WTC11 (cell line): ENCODE results near the gene NAA20. TPM values are rescaled to one million over a fixed set of nuclear protein-coding genes. Genes with fewer than 3 reads are reported as not detected.

Experiments used
- ATAC-seq: fragments of 200-7000 bp; cut with Tn5 transposase; 2 replicates; pipeline ENCODE4 v1.10.0; 2021; ENCODE audit warnings: mild to moderate bottlenecking, moderate library complexity
- CTCF ChIA-PET: fragments of 300-600 bp; sonication (Branson Sonifier 250); formaldehyde crosslinking; loops from one replicate; lab custom pipeline; 2021; ENCODE audit warnings: antibody characterized with exemption; lab: Charles Lee
- POLR2A ChIA-PET: fragments of 350-600 bp; sonication (Branson Sonifier 250); formaldehyde crosslinking; loops from one replicate; lab custom pipeline; 2021; ENCODE audit warnings: antibody characterized with exemption; lab: Charles Lee
- DNase-seq: peaks from one replicate; pipeline ENCODE4 v3.0.0; 2021; ENCODE audit warnings: low spot score
- H3K27ac Mint-ChIP-seq: 2 replicates; pipeline ENCODE4 v1.8.0; 2021; ENCODE audit warnings: mixed read lengths
- H3K27me3 Mint-ChIP-seq: 2 replicates; pipeline ENCODE4 v1.8.0; 2021; ENCODE audit warnings: low read depth, mild to moderate bottlenecking, moderate library complexity, mixed read lengths
- H3K36me3 Mint-ChIP-seq: 2 replicates; pipeline ENCODE4 v1.8.0; 2021; ENCODE audit warnings: mixed read lengths
- H3K4me1 Mint-ChIP-seq: 2 replicates; pipeline ENCODE4 v1.8.0; 2022; ENCODE audit warnings: mixed read lengths
- H3K4me3 Mint-ChIP-seq: 2 replicates; pipeline ENCODE4 v1.8.0; 2021; ENCODE audit warnings: mild to moderate bottlenecking, moderate library complexity, mixed read lengths
- H3K9me3 Mint-ChIP-seq: 2 replicates; pipeline ENCODE4 v1.8.0; 2021; ENCODE audit warnings: mixed read lengths
- CBFB ChIP-seq: sonication (generic); formaldehyde crosslinking; IDR thresholded peaks from 2 replicates; pipeline ENCODE4 v1.8.1; 2022; ENCODE audit warnings: mild to moderate bottlenecking, low read depth, missing genetic modification reagents
- CTCF ChIP-seq: fragments of 200-600 bp; IDR thresholded peaks from 2 replicates; pipeline ENCODE4 v1.8.0; 2022; ENCODE audit warnings: antibody characterized with exemption
- EMX1 ChIP-seq: fragments of 250-450 bp; sonication (Bioruptor Pico); IDR thresholded peaks from 2 replicates; pipeline ENCODE4 v1.8.0; 2021; ENCODE audit warnings: mild to moderate bottlenecking
- FOXJ3 ChIP-seq: sonication (generic); formaldehyde crosslinking; IDR thresholded peaks from 2 replicates; pipeline ENCODE4 v1.9.0; 2021; ENCODE audit warnings: missing genetic modification reagents, mild to moderate bottlenecking, borderline replicate concordance
- GTF2I ChIP-seq: fragments of 250-450 bp; sonication (Bioruptor Pico); conservative IDR thresholded peaks from 2 replicates; pipeline ENCODE4 v1.4.0; 2021; ENCODE audit warnings: mild to moderate bottlenecking
- HMGXB4 ChIP-seq: sonication (generic); formaldehyde crosslinking; IDR thresholded peaks from 2 replicates; pipeline ENCODE4 v1.8.1; 2023; ENCODE audit warnings: mild to moderate bottlenecking, moderate library complexity, missing genetic modification reagents
- IRF1 ChIP-seq: sonication (generic); formaldehyde crosslinking; IDR thresholded peaks from 2 replicates; pipeline ENCODE4 v1.8.0; 2023; ENCODE audit warnings: missing genetic modification reagents
- MLX ChIP-seq: sonication (generic); formaldehyde crosslinking; IDR thresholded peaks from 2 replicates; pipeline ENCODE4 v1.8.1; 2023; ENCODE audit warnings: mild to moderate bottlenecking, missing genetic modification reagents, moderate library complexity
- MXD4 ChIP-seq: fragments of 250-450 bp; sonication (Bioruptor Pico); IDR thresholded peaks from 2 replicates; pipeline ENCODE4 v1.8.0; 2021; ENCODE audit warnings: mild to moderate bottlenecking, moderate library complexity, borderline replicate concordance
- MYBL2 ChIP-seq: sonication (generic); formaldehyde crosslinking; IDR thresholded peaks from 2 replicates; pipeline ENCODE4 v1.8.1; 2023; ENCODE audit warnings: mild to moderate bottlenecking, moderate library complexity, missing genetic modification reagents
- NFYB ChIP-seq: sonication (generic); formaldehyde crosslinking; conservative IDR thresholded peaks from 2 replicates; pipeline ENCODE4 v1.8.0; 2022; ENCODE audit warnings: low read depth, missing genetic modification reagents
- NR2C2 ChIP-seq: sonication (generic); formaldehyde crosslinking; IDR thresholded peaks from 2 replicates; pipeline ENCODE4 v1.8.0; 2022; ENCODE audit warnings: mild to moderate bottlenecking, missing genetic modification reagents
- RORB ChIP-seq: fragments of 250-450 bp; sonication (Bioruptor Pico); IDR thresholded peaks from 2 replicates; pipeline ENCODE4 v1.9.0; 2021; ENCODE audit warnings: mild to moderate bottlenecking
- SMAD3 ChIP-seq: sonication (generic); formaldehyde crosslinking; IDR thresholded peaks from 2 replicates; pipeline ENCODE4 v1.8.0; 2022; ENCODE audit warnings: missing genetic modification reagents, mild to moderate bottlenecking, borderline replicate concordance
- SMAD4 ChIP-seq: sonication (generic); formaldehyde crosslinking; IDR thresholded peaks from 2 replicates; pipeline ENCODE4 v1.8.0; 2022; ENCODE audit warnings: mild to moderate bottlenecking, missing genetic modification reagents
- SOX15 ChIP-seq: fragments of 250-450 bp; sonication (Bioruptor Pico); IDR thresholded peaks from 2 replicates; pipeline ENCODE4 v1.9.0; 2021; ENCODE audit warnings: mild to moderate bottlenecking
- ZNF121 ChIP-seq: sonication (generic); formaldehyde crosslinking; IDR thresholded peaks from 2 replicates; pipeline ENCODE4 v1.8.0; 2023; ENCODE audit warnings: missing genetic modification reagents
- ZNF317 ChIP-seq: sonication (generic); formaldehyde crosslinking; IDR thresholded peaks from 2 replicates; pipeline ENCODE4 v1.8.1; 2023; ENCODE audit warnings: low read depth, mild to moderate bottlenecking, moderate library complexity, missing genetic modification reagents, borderline replicate concordance
- ZNF396 ChIP-seq: fragments of 250-450 bp; sonication (Bioruptor Pico); IDR thresholded peaks from 2 replicates; pipeline ENCODE4 v1.8.0; 2021; ENCODE audit warnings: mild to moderate bottlenecking, moderate library complexity, borderline replicate concordance
- ZNF416 ChIP-seq: fragments of 250-450 bp; sonication (Bioruptor Pico); IDR thresholded peaks from 2 replicates; pipeline ENCODE4 v1.9.0; 2021; ENCODE audit warnings: mild to moderate bottlenecking, inconsistent platforms
- ZNF532 ChIP-seq: fragments of 250-450 bp; sonication (Bioruptor Pico); IDR thresholded peaks from 2 replicates; pipeline ENCODE4 v1.9.0; 2021; ENCODE audit warnings: mild to moderate bottlenecking, borderline replicate concordance
- total RNA-seq: library from RNA; stranded (reverse); gene quantifications from 3 replicates; pipeline ENCODE4 v1.2.3, GENCODE V29; 2021

Gene NAA20
- total RNA-seq, 1 experiment from 2014 or later: 34.0 TPM

- TF ChIP-seq EMX1 (no peak), ZNF121 (CRISPR knock-in tag) (no peak), MXD4 (CRISPR knock-in tag) (no peak), SMAD3 (CRISPR knock-in tag) (no peak), IRF1 (CRISPR knock-in tag) (no peak), HMGXB4 (CRISPR knock-in tag) (no peak), MLX (CRISPR knock-in tag) (no peak), CTCF (no peak), NR2C2 (CRISPR knock-in tag) (no peak)
Measured at GRCh38 chr20:20014659-20015058, 2.5 kb upstream of the NAA20 start (continued).

GRCh38 chr20:20017844-20018185 lies 653 bp downstream of the NAA20 start:
- Mint-ChIP-seq H3K27me3 (no peaks in the 10 kb centered on the region; the same call in 1 of the 2 replicates), H3K4me3 (peak overlapping the region; percentile 87), H3K36me3 (no peaks in the 10 kb centered on the region), H3K27ac (0 out of 2 replicates have a peak overlapping the region, but pooled peaks have one; percentile 57), H3K9me3 (no peaks in the 10 kb centered on the region), H3K4me1 (peaks cover 22% of the 10 kb centered on the region)
- CTCF ChIA-PET: interaction anchor here (1.2 to 1.8 kb wide), 8 partner anchors 8 to 325 kb away, joined by 3 to 20 read pairs (median 4); partner anchors contain the start of genes CFAP61 and CRNKL1
- POLR2A ChIA-PET: no interaction called here
- no peak for ATAC-seq
- no peak for DNase-seq
- TF ChIP-seq SMAD4 (CRISPR knock-in tag) (no peak), NFYB (no peak), ZNF532 (CRISPR knock-in tag) (no peak), HMGXB4 (CRISPR knock-in tag) (no peak), MYBL2 (CRISPR knock-in tag) (no peak), ZNF317 (CRISPR knock-in tag) (no peak), FOXJ3 (CRISPR knock-in tag) (no peak), GTF2I (CRISPR knock-in tag) (no peak), CBFB (no peak), RORB (CRISPR knock-in tag) (no peak), IRF1 (CRISPR knock-in tag) (no peak), ZNF396 (CRISPR knock-in tag) (no peak), ZNF416 (CRISPR knock-in tag) (no peak), SOX15 (CRISPR knock-in tag) (no peak)
